PC-9 (cell line): ENCODE data around the gene CDH22. TPM values are rescaled to one million over a fixed set of nuclear protein-coding genes. Genes with fewer than 3 reads are reported as not detected.

Experiments used
- BruUV-seq: library from RNA; stranded (reverse); fragments of 400-500 nt; replicated peaks from 2 replicates; lab custom pipeline; 2021; lab: Mats Ljungman, UMichigan
- CTCF ChIA-PET: fragments of 300-600 bp; sonication (Branson Sonifier 250); formaldehyde crosslinking; loops from one replicate; lab custom pipeline; 2022; ENCODE audit warnings: antibody characterized with exemption; lab: Charles Lee
- POLR2A ChIA-PET: fragments of 300-600 bp; sonication (Branson Sonifier 250); formaldehyde crosslinking; loops from one replicate; lab custom pipeline; 2022; ENCODE audit warnings: antibody characterized with exemption; ENCODE audit not compliant: unreplicated experiment; lab: Charles Lee
- DNase-seq, 2 experiments: peaks; one replicate each; pipeline versions ENCODE4 v3.0.0 to v3.0.0-alpha.2; 2015 to 2022; ENCODE audit warnings: mixed read lengths in 1 of 2
- H2AFZ ChIP-seq: fragments of 200-600 bp; sonication (generic); 2 replicates; pipeline ENCODE4 v1.8.1; 2017; ENCODE audit warnings: antibody characterized with exemption
- H3F3A ChIP-seq: fragments of 200-600 bp; sonication (generic); 2 replicates; pipeline ENCODE4 v1.8.1; 2017; ENCODE audit warnings: antibody characterized with exemption, mild to moderate bottlenecking, low read depth; ENCODE audit not compliant: insufficient read depth
- H3K27ac ChIP-seq: fragments of 200-600 bp; sonication (generic); 2 replicates; pipeline ENCODE4 v1.6.1; 2016; ENCODE audit warnings: mixed run types
- H3K27me3 ChIP-seq: fragments of 200-600 bp; sonication (generic); 2 replicates; pipeline ENCODE4 v1.6.1; 2016; ENCODE audit warnings: low read depth, mixed run types; ENCODE audit not compliant: insufficient read depth
- H3K36me3 ChIP-seq: fragments of 200-600 bp; sonication (generic); 2 replicates; pipeline ENCODE4 v1.6.1; 2016; ENCODE audit warnings: low read depth, mixed run types
- H3K4me1 ChIP-seq: fragments of 200-600 bp; sonication (generic); replicated peaks from 2 replicates; pipeline ENCODE4 v1.6.1; 2016; ENCODE audit warnings: mixed run types; ENCODE audit not compliant: insufficient read depth
- H3K4me2 ChIP-seq: fragments of 200-600 bp; sonication (generic); 2 replicates; pipeline ENCODE4 v1.6.1; 2017; ENCODE audit warnings: mixed run types
- H3K4me3 ChIP-seq: fragments of 200-600 bp; sonication (generic); 2 replicates; pipeline ENCODE4 v1.6.1; 2016; ENCODE audit warnings: mixed run types
- H3K79me2 ChIP-seq: fragments of 200-600 bp; sonication (generic); 2 replicates; pipeline ENCODE4 v1.6.1; 2017; ENCODE audit warnings: low read depth, mixed run types
- H3K9me2 ChIP-seq: fragments of 200-600 bp; sonication (generic); 2 replicates; pipeline ENCODE4 v1.8.1; 2017; ENCODE audit warnings: mild to moderate bottlenecking; ENCODE audit not compliant: insufficient read depth
- H3K9me3 ChIP-seq: fragments of 200-600 bp; sonication (generic); 2 replicates; pipeline ENCODE4 v1.8.1; 2016; ENCODE audit warnings: low read depth; ENCODE audit not compliant: insufficient read depth
- H4K20me1 ChIP-seq: fragments of 200-600 bp; sonication (generic); 2 replicates; pipeline ENCODE4 v1.8.1; 2017; ENCODE audit not compliant: insufficient read depth
- CTCF ChIP-seq: fragments of 200-600 bp; sonication (generic); conservative IDR thresholded peaks from 2 replicates; pipeline ENCODE4 v1.6.1; 2017; ENCODE audit warnings: mixed run types, antibody characterized with exemption, mild to moderate bottlenecking, moderate library complexity
- EZH2 ChIP-seq: fragments of 200-600 bp; sonication (generic); IDR thresholded peaks from 2 replicates; pipeline ENCODE4 v1.8.0; 2017; ENCODE audit warnings: antibody characterized with exemption, low read depth
- intact Hi-C: fragments of 100-400 bp; cut with micrococcal nuclease; formaldehyde crosslinking; loops from one replicate; pipeline ENCODE4 v1.10.0; 2022; ENCODE audit not compliant: unreplicated experiment
- total RNA-seq: library from RNA; stranded (reverse); gene quantifications from 2 replicates; pipeline ENCODE4 v1.2.3, GENCODE V29; 2021

CDH22 gene
- total RNA-seq, 1 experiment from 2014 or later, result not detected

DNA sequence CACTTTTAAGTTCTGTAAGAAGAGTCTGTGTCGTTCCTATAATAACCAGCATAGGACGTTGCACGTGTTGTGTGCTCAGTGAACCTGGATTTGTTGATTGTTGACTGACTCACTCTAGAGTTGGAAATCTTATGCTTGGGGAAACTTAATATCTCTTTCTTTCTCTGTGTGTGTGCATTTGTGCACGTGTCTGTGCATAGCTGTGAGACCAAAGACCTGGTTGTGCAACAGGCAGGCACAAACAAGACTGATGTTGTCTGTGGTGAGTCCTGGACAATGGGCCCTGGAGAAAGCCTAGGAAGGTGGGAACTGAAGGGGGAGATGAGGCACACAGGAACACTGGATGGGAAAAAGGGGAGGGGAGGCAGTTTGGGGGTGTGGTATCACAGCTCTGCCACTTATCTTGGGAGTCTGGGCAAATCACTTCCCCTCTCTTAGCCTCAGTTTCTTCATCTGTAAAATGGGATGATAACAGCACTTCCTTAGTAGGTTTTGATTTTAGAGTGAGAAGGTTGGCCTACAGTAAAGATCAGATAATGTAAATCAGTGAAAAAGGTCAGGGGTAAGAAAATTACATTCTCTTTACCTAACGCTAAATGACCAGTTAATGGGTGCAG lies 181.8 kb downstream of the CDH22 start:
- Histone ChIP-seq H3K9me2 (no peaks in the 10 kb centered on the region), H2AFZ (no peak overlapping the region), H3K4me3 (no peak overlapping the region), H3K27me3 (peaks cover 36% of the 10 kb centered on the region), H3K27ac (no peak overlapping the region), H3K79me2 (no peaks in the 10 kb centered on the region), H3K9me3 (no peaks in the 10 kb centered on the region), H3K4me1 (peaks cover 10% of the 10 kb centered on the region), H3K4me2 (no peak overlapping the region), H3F3A (no peaks in the 10 kb centered on the region), H3K36me3 (no peaks in the 10 kb centered on the region), H4K20me1 (no peaks in the 10 kb centered on the region)
- no peak for DNase-seq
- TF ChIP-seq CTCF (no peak), EZH2 (no peak)
- ChIA-PET POLR2A (no interaction called here), CTCF (no interaction called here)
- no TSS peak for BruUV-seq
- intact Hi-C loops, result no loop called here

Other genes with a start within 250 kb of the CDH22 start
- gene NCOA5, start 218.5 kb downstream of the CDH22 start, total RNA-seq, result 15.8 and 28.1 TPM in 2 replicates
- 7.3 and 13.6 TPM in 2 replicates for gene CD40, start 190.2 kb downstream of the CDH22 start, total RNA-seq
- 29.4 and 32.1 TPM in 2 replicates for gene ELMO2, start 98.1 kb upstream of the CDH22 start, total RNA-seq
- 3.7 and 3.8 TPM in 2 replicates for gene ZNF334, start 205.1 kb upstream of the CDH22 start, total RNA-seq
- not detected in 2 replicates for gene OCSTAMP, start 242.2 kb upstream of the CDH22 start, total RNA-seq